ENCODE measurements around the gene PCGF5.

Gene PCGF5
- long read RNA-seq, full-length matches to known transcripts: 40 of 62 reads
- long read RNA-seq, partial matches to known transcripts: 2 of 62 reads
- long read RNA-seq, other reads (novel, unspliced or antisense): 20 of 62 reads

GRCh38 chr10:91220194-91220953 is at the start of gene PCGF5:
Gene PCGF5 (plus strand): TSS chr10:91220663. CDS start chr10:91222872, 2,209 bp downstream.
- peak; percentile 62 to 83 for DNase-seq (ENCODE audit: low read depth in 1 of 2, low spot score in 1 of 2)
- Histone ChIP-seq H3K4me3 (replicated peaks; ENCODE audit: insufficient read depth, low read length) (peak within 1 kb of the TSS; percentile 76), H3K27me3 (ENCODE audit: insufficient read depth, poor library complexity, severe bottlenecking) (peaks cover 9% of the 10 kb centered on the region), H3K27ac (replicated peaks) (peak within 1 kb of the TSS; percentile 81)
- TF ChIP-seq SPI1 (IDR thresholded peaks at IDR 0.05; ENCODE audit: borderline replicate concordance, low read depth) (no peak), CTCF (IDR thresholded peaks at IDR 0.05; ENCODE audit: insufficient read depth, low read length) (no peak), GABPA (IDR thresholded peaks at IDR 0.05; ENCODE audit: low read depth) (no peak), REST (IDR thresholded peaks at IDR 0.05; ENCODE audit: insufficient replicate concordance, low read depth) (no peak), POLR2AphosphoS5 (IDR thresholded peaks at IDR 0.05; ENCODE audit: low read depth) (peak; percentile 16; the same call in 1 of the 2 replicates)

GRCh38 chr10:91171485-91171884 is 49.0 kb upstream of the PCGF5 start:
- Histone ChIP-seq H3K4me3 (replicated peaks; ENCODE audit: insufficient read depth, low read length) (no peak overlapping the region), H3K27me3 (ENCODE audit: insufficient read depth, poor library complexity, severe bottlenecking) (peaks cover 3% of the 10 kb centered on the region), H3K27ac (replicated peaks) (no peak overlapping the region)
- DNase-seq (ENCODE audit: low read depth in 1 of 2, low spot score in 1 of 2): no peak
- TF ChIP-seq GABPA (IDR thresholded peaks at IDR 0.05; ENCODE audit: low read depth) (no peak), CTCF (IDR thresholded peaks at IDR 0.05; ENCODE audit: insufficient read depth, low read length) (no peak), SPI1 (IDR thresholded peaks at IDR 0.05; ENCODE audit: borderline replicate concordance, low read depth) (no peak), REST (IDR thresholded peaks at IDR 0.05; ENCODE audit: insufficient replicate concordance, low read depth) (no peak), POLR2AphosphoS5 (IDR thresholded peaks at IDR 0.05; ENCODE audit: low read depth) (no peak)

GRCh38 chr10:91172348-91172747 is 48.1 kb upstream of the PCGF5 start:
- DNase-seq (ENCODE audit: low read depth in 1 of 2, low spot score in 1 of 2): no peak
- H3K4me3 ChIP-seq (replicated peaks; ENCODE audit: insufficient read depth, low read length): no peak overlapping the region
- no peak overlapping the region for H3K27ac ChIP-seq (replicated peaks)
- peaks cover 3% of the 10 kb centered on the region for H3K27me3 ChIP-seq (ENCODE audit: insufficient read depth, poor library complexity, severe bottlenecking)
- TF ChIP-seq POLR2AphosphoS5 (IDR thresholded peaks at IDR 0.05; ENCODE audit: low read depth) (no peak), SPI1 (IDR thresholded peaks at IDR 0.05; ENCODE audit: borderline replicate concordance, low read depth) (no peak), CTCF (IDR thresholded peaks at IDR 0.05; ENCODE audit: insufficient read depth, low read length) (no peak), GABPA (IDR thresholded peaks at IDR 0.05; ENCODE audit: low read depth) (no peak), REST (IDR thresholded peaks at IDR 0.05; ENCODE audit: insufficient replicate concordance, low read depth) (no peak)

All from HL-60 (cell line).